K562 (cell line): ENCODE results near the gene ZNF410. TPM values are rescaled to one million over a fixed set of nuclear protein-coding genes. Genes with fewer than 3 reads are reported as not detected.

Source experiments
- BCL6 ChIP-seq: fragments of 250-450 bp; sonication (Bioruptor Pico); IDR thresholded peaks from 2 replicates; pipeline ENCODE4 v1.4.0; 2020
- BHLHE40 ChIP-seq: IDR thresholded peaks from 2 replicates; pipeline ENCODE4 v1.6.1; 2011; ENCODE audit warnings: low read length, improper control_type of control experiment
- CXXC5 ChIP-seq: fragments of 250-450 bp; sonication (Bioruptor Pico); IDR thresholded peaks from 2 replicates; pipeline ENCODE4 v1.8.0; 2022; ENCODE audit warnings: inconsistent platforms, mild to moderate bottlenecking, moderate library complexity
- DPF2 ChIP-seq: fragments of 450-650 bp; IDR thresholded peaks from 2 replicates; pipeline ENCODE4 v1.6.1; 2016
- EP300 ChIP-seq: IDR thresholded peaks from 2 replicates; pipeline ENCODE4 v1.6.1; 2012; ENCODE audit warnings: low read length, improper control_type of control experiment
- FOXM1 ChIP-seq, 2 experiments: fragments of 450-650 bp in 1 of 2; sonication (generic) in 1 of 2; formaldehyde crosslinking in 1 of 2; IDR thresholded peaks; 2 replicates each; pipeline versions ENCODE4 v1.6.1 to v1.9.0; 2017 to 2022; ENCODE audit warnings: low read depth in 2 of 2, mild to moderate bottlenecking in 2 of 2, missing genetic modification reagents in 1 of 2, moderate library complexity in 1 of 2
- GATA2 ChIP-seq: sonication (generic); formaldehyde crosslinking; IDR thresholded peaks from 2 replicates; pipeline ENCODE4 v1.4.0; 2020; ENCODE audit warnings: mild to moderate bottlenecking, missing genetic modification reagents
- MLX ChIP-seq, 2 experiments: fragments of 450-650 bp in 1 of 2; sonication (generic) in 1 of 2; formaldehyde crosslinking; conservative IDR thresholded peaks; 2 replicates each; pipeline versions ENCODE4 v1.4.0 to v1.8.1; 2020 to 2022; ENCODE audit warnings: mild to moderate bottlenecking in 1 of 2, missing genetic modification reagents in 1 of 2
- MTA2 ChIP-seq: fragments of 450-650 bp; IDR thresholded peaks from 2 replicates; pipeline ENCODE4 v1.6.1; 2016; ENCODE audit warnings: low read depth
- MTA3 ChIP-seq: fragments of 450-650 bp; formaldehyde crosslinking; IDR thresholded peaks from 2 replicates; pipeline ENCODE4 v1.6.1; 2017; ENCODE audit warnings: mild to moderate bottlenecking, borderline replicate concordance
- NFIC ChIP-seq: fragments of 450-650 bp; IDR thresholded peaks from 2 replicates; pipeline ENCODE4 v1.6.1; 2017; ENCODE audit warnings: mild to moderate bottlenecking, inconsistent platforms
- NR2C2 ChIP-seq, 2 experiments: fragments of 200-800 bp in 1 of 2; sonication (Bioruptor generic) in 1 of 2; sonication (generic) in 1 of 2; formaldehyde crosslinking in 1 of 2; IDR thresholded peaks; 2 replicates each; pipeline versions ENCODE4 v1.6.1 to v1.8.0; 2016 to 2022; ENCODE audit warnings: mild to moderate bottlenecking in 1 of 2, missing compliant biosample characterization in 1 of 2, missing genetic modification characterization in 1 of 2, missing genetic modification reagents in 1 of 2
- POLR2H ChIP-seq: IDR thresholded peaks from 2 replicates; pipeline ENCODE4 v1.6.1; 2016; ENCODE audit warnings: missing genetic modification characterization, low read depth, mild to moderate bottlenecking, control low read depth, missing compliant biosample characterization, moderate library complexity
- RBM15 ChIP-seq: fragments of 200-400 bp; formaldehyde crosslinking; IDR thresholded peaks from 2 replicates; pipeline ENCODE4 v1.6.1; 2018; ENCODE audit warnings: mild to moderate bottlenecking, low read length, moderate library complexity; ENCODE audit not compliant: insufficient read depth
- SMARCA4 ChIP-seq: fragments of 450-650 bp; IDR thresholded peaks from 2 replicates; pipeline ENCODE4 v1.6.1; 2016
- SNRNP70 ChIP-seq: fragments of 200-400 bp; formaldehyde crosslinking; optimal IDR thresholded peaks from 2 replicates; pipeline ENCODE3; 2017; ENCODE audit warnings: low read depth, low read length
- TBL1XR1 ChIP-seq, 2 experiments: IDR thresholded peaks; 2 replicates each; pipeline ENCODE4 v1.6.1; 2012; ENCODE audit warnings: improper control_type of control experiment in 2 of 2, low read length in 2 of 2, mild to moderate bottlenecking in 1 of 2
- TCF3 ChIP-seq: sonication (generic); formaldehyde crosslinking; IDR thresholded peaks from 2 replicates; pipeline ENCODE4 v1.4.0; 2020; ENCODE audit warnings: mild to moderate bottlenecking, missing genetic modification reagents
- ZNF197 ChIP-seq: fragments of 200-800 bp; sonication (Bioruptor generic); IDR thresholded peaks from 2 replicates; pipeline ENCODE4 v1.6.1; 2016; ENCODE audit warnings: low read depth, missing genetic modification characterization, missing compliant biosample characterization
- polyA plus RNA-seq, 8 experiments: library from polyadenylated mRNA; depleted of rRNA in 4 of 8; stranded (reverse) in 5 of 8; unstranded in 3 of 8; fragments of >200 nt; fragmentation: Nextera tagmentation in 2 of 8; fragmentation: Illumina TruSeq in 1 of 8; extraction: Ambion mirVana in 2 of 8; extraction: Trizol in 1 of 8; gene quantifications; 2 replicates each; pipeline versions ENCODE4 v1.2.1 to v1.2.3, GENCODE V29; 2011 to 2014; ENCODE audit warnings: inconsistent platforms in 1 of 8, missing spikeins in 1 of 8
- total RNA-seq, 7 experiments: library from RNA; depleted of rRNA in 6 of 7; stranded (reverse); fragments of >200 nt in 6 of 7; fragmentation: Illumina TruSeq in 2 of 7; extraction: Trizol in 2 of 7; gene quantifications; 2 replicates each; pipeline versions ENCODE4 v1.2.1 to v1.2.3, GENCODE V29; 2011 to 2021; ENCODE audit warnings: low replicate concordance in 1 of 7
- TF ChIP-seq, protein P1 (sequence below): fragments of 250-450 bp; sonication (Bioruptor Pico); IDR thresholded peaks from 2 replicates; pipeline ENCODE4 v1.4.0; 2020; ENCODE audit warnings: mild to moderate bottlenecking, moderate library complexity
- TF ChIP-seq, protein P2 (sequence below), 3 experiments: IDR thresholded peaks in 2 of 3; conservative IDR thresholded peaks in 1 of 3; 2 replicates each; pipeline ENCODE4 v1.5.1; 2011 to 2012; ENCODE audit warnings: low read length in 3 of 3, mild to moderate bottlenecking in 3 of 3, control low read depth in 2 of 3, improper control_type of control experiment in 1 of 3, inconsistent platforms in 1 of 3, low read depth in 1 of 3, mixed read lengths in 1 of 3, moderate library complexity in 1 of 3; ENCODE audit not compliant: insufficient read depth in 2 of 3
- TF ChIP-seq, protein P3 (sequence below), 2 experiments: fragments of 150-350 bp in 1 of 2; IDR thresholded peaks; 2 replicates each; pipeline ENCODE4 v1.6.1; 2012 to 2016; ENCODE audit warnings: low read depth in 2 of 2, low read length in 2 of 2, mild to moderate bottlenecking in 1 of 2, moderate library complexity in 1 of 2

Gene ZNF410
- total and polyA plus RNA-seq, 9 of the 15 experiments (the other 6 are each of a cell fraction or from before 2014, with no cell fraction given), result 20.5 to 64.8 (median 38.7) TPM

DNA sequence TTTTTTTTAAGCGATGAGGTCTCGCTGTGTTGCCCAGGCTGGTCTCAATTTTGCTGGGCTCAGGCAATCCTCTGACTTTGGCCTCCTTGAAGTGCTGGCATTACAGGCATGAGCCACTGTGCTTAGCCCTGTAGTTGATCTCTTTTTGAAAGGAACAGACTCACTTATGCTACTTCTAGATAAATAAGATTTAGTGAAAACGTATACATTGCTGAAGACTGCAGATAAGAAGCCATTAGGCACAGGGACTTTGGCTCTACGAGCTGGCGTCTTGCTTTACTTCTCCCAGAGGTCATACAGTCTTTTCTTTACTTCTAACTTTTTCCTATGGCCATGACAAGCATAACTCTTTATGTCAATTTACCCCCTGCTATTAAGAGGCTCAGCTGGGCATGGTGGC is 25.6 kb upstream of the ZNF410 start (continued):
- TF ChIP-seq GATA2 (CRISPR knock-in tag) (peak; percentile 72), DPF2 (peak; percentile 80), NR2C2 (CRISPR knock-in tag; IDR thresholded peaks at IDR 0.05) (no peak), NR2C2 (tag; IDR thresholded peaks at IDR 0.05) (no peak), SMARCA4 (peak; percentile 74), CXXC5 (peak; percentile 42), FOXM1 (IDR thresholded peaks at IDR 0.05; ENCODE audit: low read depth) (peak; percentile 55; the same call in 1 of the 2 replicates), FOXM1 (CRISPR knock-in tag; IDR thresholded peaks at IDR 0.05; ENCODE audit: low read depth) (no peak), ZNF197 (no peak), POLR2H (tag) (no peak), MLX (CRISPR knock-in tag; conservative IDR thresholded peaks at IDR 0.05) (no peak), RBM15 (no peak), SNRNP70 (no peak), BHLHE40 (peak; percentile 15; the same call in 1 of the 2 replicates), BCL6 (CRISPR knock-in tag) (no peak), EP300 (peak; percentile 71; the same call in 1 of the 2 replicates), MTA2 (peak; percentile 80), TBL1XR1 (IDR thresholded peaks at IDR 0.05; ENCODE audit: low read length in 2 of 2) (peak in 1 of 2 experiments; percentile 56; a peak in 2 of 4 replicates), MTA3 (0 out of 2 replicates have a peak, but pooled peaks have one; percentile 30), TCF3 (CRISPR knock-in tag) (peak; percentile 92), NFIC (peak; percentile 70)
- TF ChIP-seq, protein P1, sequence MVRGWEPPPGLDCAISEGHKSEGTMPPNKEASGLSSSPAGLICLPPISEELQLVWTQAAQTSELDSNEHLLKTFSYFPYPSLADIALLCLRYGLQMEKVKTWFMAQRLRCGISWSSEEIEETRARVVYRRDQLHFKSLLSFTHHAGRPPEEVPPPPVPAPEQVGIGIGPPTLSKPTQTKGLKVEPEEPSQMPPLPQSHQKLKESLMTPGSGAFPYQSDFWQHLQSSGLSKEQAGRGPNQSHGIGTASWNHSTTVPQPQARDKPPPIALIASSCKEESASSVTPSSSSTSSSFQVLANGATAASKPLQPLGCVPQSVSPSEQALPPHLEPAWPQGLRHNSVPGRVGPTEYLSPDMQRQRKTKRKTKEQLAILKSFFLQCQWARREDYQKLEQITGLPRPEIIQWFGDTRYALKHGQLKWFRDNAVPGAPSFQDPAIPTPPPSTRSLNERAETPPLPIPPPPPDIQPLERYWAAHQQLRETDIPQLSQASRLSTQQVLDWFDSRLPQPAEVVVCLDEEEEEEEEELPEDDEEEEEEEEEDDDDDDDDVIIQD (CRISPR knock-in tag), result no peak
- TF ChIP-seq, protein P2, sequence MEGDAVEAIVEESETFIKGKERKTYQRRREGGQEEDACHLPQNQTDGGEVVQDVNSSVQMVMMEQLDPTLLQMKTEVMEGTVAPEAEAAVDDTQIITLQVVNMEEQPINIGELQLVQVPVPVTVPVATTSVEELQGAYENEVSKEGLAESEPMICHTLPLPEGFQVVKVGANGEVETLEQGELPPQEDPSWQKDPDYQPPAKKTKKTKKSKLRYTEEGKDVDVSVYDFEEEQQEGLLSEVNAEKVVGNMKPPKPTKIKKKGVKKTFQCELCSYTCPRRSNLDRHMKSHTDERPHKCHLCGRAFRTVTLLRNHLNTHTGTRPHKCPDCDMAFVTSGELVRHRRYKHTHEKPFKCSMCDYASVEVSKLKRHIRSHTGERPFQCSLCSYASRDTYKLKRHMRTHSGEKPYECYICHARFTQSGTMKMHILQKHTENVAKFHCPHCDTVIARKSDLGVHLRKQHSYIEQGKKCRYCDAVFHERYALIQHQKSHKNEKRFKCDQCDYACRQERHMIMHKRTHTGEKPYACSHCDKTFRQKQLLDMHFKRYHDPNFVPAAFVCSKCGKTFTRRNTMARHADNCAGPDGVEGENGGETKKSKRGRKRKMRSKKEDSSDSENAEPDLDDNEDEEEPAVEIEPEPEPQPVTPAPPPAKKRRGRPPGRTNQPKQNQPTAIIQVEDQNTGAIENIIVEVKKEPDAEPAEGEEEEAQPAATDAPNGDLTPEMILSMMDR (IDR thresholded peaks at IDR 0.05 in 2 of 3, conservative IDR thresholded peaks at IDR 0.05 in 1 of 3; ENCODE audit: insufficient read depth in 2 of 3, low read depth in 1 of 3, low read length in 3 of 3), result no peak
- TF ChIP-seq, protein P3, sequence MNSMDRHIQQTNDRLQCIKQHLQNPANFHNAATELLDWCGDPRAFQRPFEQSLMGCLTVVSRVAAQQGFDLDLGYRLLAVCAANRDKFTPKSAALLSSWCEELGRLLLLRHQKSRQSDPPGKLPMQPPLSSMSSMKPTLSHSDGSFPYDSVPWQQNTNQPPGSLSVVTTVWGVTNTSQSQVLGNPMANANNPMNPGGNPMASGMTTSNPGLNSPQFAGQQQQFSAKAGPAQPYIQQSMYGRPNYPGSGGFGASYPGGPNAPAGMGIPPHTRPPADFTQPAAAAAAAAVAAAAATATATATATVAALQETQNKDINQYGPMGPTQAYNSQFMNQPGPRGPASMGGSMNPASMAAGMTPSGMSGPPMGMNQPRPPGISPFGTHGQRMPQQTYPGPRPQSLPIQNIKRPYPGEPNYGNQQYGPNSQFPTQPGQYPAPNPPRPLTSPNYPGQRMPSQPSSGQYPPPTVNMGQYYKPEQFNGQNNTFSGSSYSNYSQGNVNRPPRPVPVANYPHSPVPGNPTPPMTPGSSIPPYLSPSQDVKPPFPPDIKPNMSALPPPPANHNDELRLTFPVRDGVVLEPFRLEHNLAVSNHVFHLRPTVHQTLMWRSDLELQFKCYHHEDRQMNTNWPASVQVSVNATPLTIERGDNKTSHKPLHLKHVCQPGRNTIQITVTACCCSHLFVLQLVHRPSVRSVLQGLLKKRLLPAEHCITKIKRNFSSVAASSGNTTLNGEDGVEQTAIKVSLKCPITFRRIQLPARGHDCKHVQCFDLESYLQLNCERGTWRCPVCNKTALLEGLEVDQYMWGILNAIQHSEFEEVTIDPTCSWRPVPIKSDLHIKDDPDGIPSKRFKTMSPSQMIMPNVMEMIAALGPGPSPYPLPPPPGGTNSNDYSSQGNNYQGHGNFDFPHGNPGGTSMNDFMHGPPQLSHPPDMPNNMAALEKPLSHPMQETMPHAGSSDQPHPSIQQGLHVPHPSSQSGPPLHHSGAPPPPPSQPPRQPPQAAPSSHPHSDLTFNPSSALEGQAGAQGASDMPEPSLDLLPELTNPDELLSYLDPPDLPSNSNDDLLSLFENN (IDR thresholded peaks at IDR 0.05; ENCODE audit: low read depth in 2 of 2, low read length in 2 of 2), result peak in 1 of 2 experiments; percentile 67; a peak in 2 of 4 replicates
- TF ChIP-seq, all 486 proteins: peak for 38
